Spleen (tissue), 11 donors: ENCODE data around the gene BLOC1S4. TPM values are rescaled to one million over a fixed set of nuclear protein-coding genes. Genes with fewer than 3 reads are reported as not detected.

Source experiments
- DNase-seq: peaks from one replicate; pipeline ENCODE4 v3.0.0-alpha.2; 2020
- H3K27ac ChIP-seq, 8 donors: fragments of 200-600 bp; sonication (generic) in 7 of 8; 1 replicate in 4 of 8; 2 replicates in 4 of 8; pipeline versions ENCODE4 v1.5.0 to v1.8.0; 2016 to 2021; ENCODE audit warnings: inconsistent platforms in 4 of 8, mild to moderate bottlenecking in 4 of 8, moderate library complexity in 1 of 8
- H3K27me3 ChIP-seq, 7 donors: fragments of 200-600 bp; sonication (generic) in 6 of 7; replicated peaks in 1 of 7; 1 replicate in 4 of 7; 2 replicates in 3 of 7; pipeline versions ENCODE4 v1.5.0 to v1.8.0; 2016 to 2021; ENCODE audit warnings: inconsistent platforms in 3 of 7, mild to moderate bottlenecking in 1 of 7
- H3K36me3 ChIP-seq, 6 donors: fragments of 200-600 bp; sonication (generic) in 5 of 6; 1 replicate in 4 of 6; 2 replicates in 2 of 6; pipeline versions ENCODE4 v1.5.0 to v1.8.0; 2016 to 2021; ENCODE audit warnings: inconsistent platforms in 2 of 6
- H3K4me1 ChIP-seq, 6 donors: fragments of 200-600 bp; sonication (generic) in 5 of 6; 1 replicate in 3 of 6; 2 replicates in 3 of 6; pipeline versions ENCODE4 v1.5.0 to v1.8.0; 2016 to 2021; ENCODE audit warnings: inconsistent platforms in 3 of 6
- H3K4me3 ChIP-seq, 8 donors: fragments of 200-600 bp; sonication (generic) in 7 of 8; 1 replicate in 4 of 8; 2 replicates in 4 of 8; pipeline versions ENCODE4 v1.5.0 to v1.8.0; 2016 to 2021; ENCODE audit warnings: inconsistent platforms in 4 of 8, mild to moderate bottlenecking in 4 of 8, moderate library complexity in 2 of 8
- H3K9me3 ChIP-seq, 8 donors: fragments of 200-600 bp; sonication (generic) in 7 of 8; 1 replicate in 4 of 8; 2 replicates in 4 of 8; pipeline versions ENCODE4 v1.5.0 to v1.8.0; 2016 to 2021; ENCODE audit warnings: inconsistent platforms in 4 of 8
- CTCF ChIP-seq, 11 experiments: fragments of 200-600 bp in 7 of 11; fragments of 450-650 bp in 4 of 11; sonication (generic) in 4 of 11; IDR thresholded peaks in 8 of 11; conservative IDR thresholded peaks in 3 of 11; 1 replicate in 7 of 11; 2 replicates in 4 of 11; pipeline versions ENCODE4 v1.4.0 to v1.8.0; 2016 to 2021; ENCODE audit warnings: antibody characterized with exemption in 11 of 11, inconsistent platforms in 4 of 11, mild to moderate bottlenecking in 1 of 11
- POLR2A ChIP-seq, 3 donors: fragments of 450-650 bp; IDR thresholded peaks; one replicate each; pipeline ENCODE4 v1.5.1; 2017; ENCODE audit warnings: antibody characterized with exemption in 3 of 3, mild to moderate bottlenecking in 1 of 3
- POLR2AphosphoS5 ChIP-seq, 3 donors: sonication (generic); formaldehyde crosslinking; IDR thresholded peaks; one replicate each; pipeline ENCODE4 v1.5.1; 2017; ENCODE audit warnings: antibody characterized with exemption in 3 of 3
- WGBS, 5 donors: extraction: QIAGEN DNeasy Blood & Tissue Kit in 3 of 5; methylation state at CpG; one replicate each; pipeline versions ENCODE4 v1.1.5 to v1.1.7; 2013 to 2018; 5-methylcytosine and 5-hydroxymethylcytosine counted together
- intact Hi-C: fragments of 100-400 bp; cut with DNase I; formaldehyde crosslinking; loops from one replicate; pipeline ENCODE4 v1.15.0; 2023; ENCODE audit warnings: low total_unique reads
- polyA plus RNA-seq, 3 donors: library from polyadenylated mRNA; stranded (reverse); fragments of 200-250 nt; gene quantifications; one replicate each; pipeline ENCODE4 v1.2.1, GENCODE V29; 2013
- total RNA-seq, 7 donors: library from RNA; depleted of rRNA in 3 of 7; stranded (reverse); fragments of >200 nt in 3 of 7; fragmentation: NEBNext Ultra II Directional in 4 of 7; extraction: Animal tissue kit (Norgen Biotek cat#: 25700) in 4 of 7; gene quantifications; one replicate each; pipeline versions ENCODE4 v1.1.0 to v1.2.1, GENCODE V29; 2016 to 2021
- donor health status: healthy with polysubstance abuse.
- donor health status: DM: no; HTN: no; CAD: no; lungs with moderate emphysema.
- donor health status: DM: no; HTN: no; CAD: no.
- donor health status: Bipolar disorder and iron deficiency.
- donor health status: healthy.
- donor health status: DM: no; HTN: no; CAD: no.
- donor health status: DM: yes; HTN: yes; CAD: no.

Gene BLOC1S4
- total and polyA plus RNA-seq, 10 donors, result 13.4 to 24.2 (median 19.0) TPM

- DNase-seq, result no peak
- TF ChIP-seq CTCF (IDR thresholded peaks at IDR 0.05 in 8 of 11, conservative IDR thresholded peaks at IDR 0.05 in 3 of 11) (no peak), POLR2AphosphoS5 (IDR thresholded peaks at IDR 0.05) (no peak), POLR2A (IDR thresholded peaks at IDR 0.05) (no peak)
- Histone ChIP-seq H3K9me3 (no peaks in the 10 kb centered on the region), H3K27ac (peak overlapping the region in 6 of 8 donors; percentile 65 to 91 (median 84)), H3K27me3 (no peaks in the 10 kb centered on the region), H3K4me1 (peaks cover 17 to 99% (median 68%) of the 10 kb centered on the region in 6 donors), H3K36me3 (peaks cover 0 to 15% (median 0%) of the 10 kb centered on the region in 6 donors), H3K4me3 (no peak overlapping the region)
- intact Hi-C loops, result no loop called here
- 83 to 97% (median 91%) methylated on average over 4 to 8 of the region's 8 CpGs for WGBS, 5 donors
Measured at GRCh38 chr4:6692379-6692778, 23.6 kb upstream of the BLOC1S4 start.

- H3K4me1 ChIP-seq, result peaks cover 17 to 97% (median 69%) of the 10 kb centered on the region in 6 donors
- peaks cover 0 to 17% (median 0%) of the 10 kb centered on the region in 6 donors for H3K36me3 ChIP-seq
- intact Hi-C loops, result no loop called here
- peak overlapping the region in 7 of 8 donors; percentile 65 to 91 (median 82) for H3K27ac ChIP-seq
- 71 to 86% (median 80%) methylated on average over 3 of the region's 3 CpGs for WGBS, 5 donors
- H3K27me3 ChIP-seq, result no peaks in the 10 kb centered on the region
- peak overlapping the region in 1 of 8 donors; percentile 60 for H3K4me3 ChIP-seq
- no peaks in the 10 kb centered on the region for H3K9me3 ChIP-seq
- no peak for DNase-seq
- no peak for TF ChIP-seq CTCF (IDR thresholded peaks at IDR 0.05 in 8 of 11, conservative IDR thresholded peaks at IDR 0.05 in 3 of 11)
- no peak for TF ChIP-seq POLR2AphosphoS5 (IDR thresholded peaks at IDR 0.05)
Measured at GRCh38 chr4:6692806-6693205, 23.2 kb upstream of the BLOC1S4 start.

GRCh38 chr4:6693231-6694176 lies 22.5 kb upstream of the BLOC1S4 start, which contains the start of gene S100P:
Gene S100P (plus strand): TSS chr4:6693878. CDS start chr4:6693933, 55 bp downstream.
- Histone ChIP-seq H3K27me3 (no peaks in the 10 kb centered on the region), H3K4me3 (peak within 1 kb of the TSS in 5 of 8 donors; percentile 6 to 60 (median 27)), H3K36me3 (peaks cover 0 to 17% (median 0%) of the 10 kb centered on the region in 6 donors), H3K4me1 (peaks cover 17 to 96% (median 68%) of the 10 kb centered on the region in 6 donors), H3K27ac (peak within 1 kb of the TSS; percentile 53 to 91 (median 83)), H3K9me3 (no peaks in the 10 kb centered on the region)
- DNase-seq, result peak; percentile 82
- intact Hi-C loops, result no loop called here
- TF ChIP-seq POLR2AphosphoS5 (IDR thresholded peaks at IDR 0.05), result peak in 2 of 3 donors; percentile 35 to 66
- no peak for TF ChIP-seq POLR2A (IDR thresholded peaks at IDR 0.05)
- WGBS, 5 donors, result 71 to 86% (median 78%) methylated on average over 27 to 29 of the region's 29 CpGs

GRCh38 chr4:6694177-6694901 lies 21.6 kb upstream of the BLOC1S4 start:
- Histone ChIP-seq H3K27me3 (no peaks in the 10 kb centered on the region), H3K9me3 (no peaks in the 10 kb centered on the region), H3K27ac (peak overlapping the region; percentile 53 to 91 (median 83)), H3K4me1 (peaks cover 17 to 94% (median 62%) of the 10 kb centered on the region in 6 donors), H3K4me3 (peak overlapping the region in 5 of 8 donors; percentile 6 to 60 (median 27)), H3K36me3 (peaks cover 0 to 22% (median 0%) of the 10 kb centered on the region in 6 donors)
- intact Hi-C loops, result no loop called here
- TF ChIP-seq POLR2AphosphoS5 (IDR thresholded peaks at IDR 0.05) (peak in 2 of 3 donors; percentile 41 to 67), POLR2A (IDR thresholded peaks at IDR 0.05) (no peak)
- peak; percentile 87 for DNase-seq
- 43 to 69% (median 53%) methylated on average over 15 to 16 of the region's 16 CpGs for WGBS, 5 donors
